ENCODE measurements around the gene METTL16. TPM values are rescaled to one million over a fixed set of nuclear protein-coding genes. Genes with fewer than 3 reads are reported as not detected.

Gene METTL16
- total RNA-seq, 6 experiments from 2014 or later: 21.7 to 25.7 (median 24.1) TPM

DNA sequence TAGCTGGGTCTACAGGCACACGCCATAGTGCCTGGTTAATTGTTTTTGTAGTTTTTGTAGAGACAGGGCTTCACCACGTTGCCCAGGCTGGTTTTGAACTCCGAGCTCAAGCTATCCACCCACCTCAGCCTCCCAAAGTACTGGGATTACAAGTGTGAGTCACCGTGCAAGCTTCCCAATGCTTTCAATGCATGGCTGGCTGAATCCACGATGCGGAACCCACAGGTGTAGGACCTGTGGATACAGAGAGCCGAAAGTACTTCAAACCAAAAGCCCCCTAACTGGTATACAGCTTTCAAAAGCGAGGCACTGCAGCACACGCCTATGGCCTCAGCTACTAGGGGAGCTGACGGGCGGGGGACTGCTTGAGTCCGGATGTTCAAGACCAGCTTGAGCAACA lies 44.8 kb downstream of the METTL16 start:
- Mint-ChIP-seq H3K36me3 (ENCODE audit: low read depth) (peaks cover 30% of the 10 kb centered on the region), H3K27me3 (ENCODE audit: insufficient read depth) (no peaks in the 10 kb centered on the region), H3K27ac (no peak overlapping the region), H3K9me3 (no peaks in the 10 kb centered on the region), H3K4me1 (ENCODE audit: low read depth) (peaks cover 7% of the 10 kb centered on the region), H3K4me3 (no peak overlapping the region)
- TF ChIP-seq, protein P1, sequence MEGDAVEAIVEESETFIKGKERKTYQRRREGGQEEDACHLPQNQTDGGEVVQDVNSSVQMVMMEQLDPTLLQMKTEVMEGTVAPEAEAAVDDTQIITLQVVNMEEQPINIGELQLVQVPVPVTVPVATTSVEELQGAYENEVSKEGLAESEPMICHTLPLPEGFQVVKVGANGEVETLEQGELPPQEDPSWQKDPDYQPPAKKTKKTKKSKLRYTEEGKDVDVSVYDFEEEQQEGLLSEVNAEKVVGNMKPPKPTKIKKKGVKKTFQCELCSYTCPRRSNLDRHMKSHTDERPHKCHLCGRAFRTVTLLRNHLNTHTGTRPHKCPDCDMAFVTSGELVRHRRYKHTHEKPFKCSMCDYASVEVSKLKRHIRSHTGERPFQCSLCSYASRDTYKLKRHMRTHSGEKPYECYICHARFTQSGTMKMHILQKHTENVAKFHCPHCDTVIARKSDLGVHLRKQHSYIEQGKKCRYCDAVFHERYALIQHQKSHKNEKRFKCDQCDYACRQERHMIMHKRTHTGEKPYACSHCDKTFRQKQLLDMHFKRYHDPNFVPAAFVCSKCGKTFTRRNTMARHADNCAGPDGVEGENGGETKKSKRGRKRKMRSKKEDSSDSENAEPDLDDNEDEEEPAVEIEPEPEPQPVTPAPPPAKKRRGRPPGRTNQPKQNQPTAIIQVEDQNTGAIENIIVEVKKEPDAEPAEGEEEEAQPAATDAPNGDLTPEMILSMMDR (IDR thresholded peaks at IDR 0.05): no peak
- no peak for DNase-seq

DNA sequence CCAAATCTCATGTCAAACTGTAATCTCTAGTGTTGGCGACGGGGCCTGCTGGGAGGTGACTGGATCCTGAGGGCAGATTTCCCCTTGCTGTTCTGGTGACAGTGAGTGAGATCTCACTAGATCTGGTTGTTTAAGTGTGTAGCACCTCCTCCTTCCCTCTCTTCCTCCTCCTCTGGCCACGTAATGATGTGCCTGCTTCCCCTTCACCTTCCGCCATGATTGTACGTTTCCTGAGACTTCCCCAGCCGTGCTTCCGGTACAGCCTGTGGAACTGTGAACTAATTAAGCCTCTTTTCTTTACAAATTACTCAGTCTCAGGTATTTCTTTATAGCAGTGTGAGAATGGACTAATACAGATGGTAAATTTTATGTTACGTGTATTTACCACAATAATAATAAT lies 49.2 kb downstream of the METTL16 start:
- Mint-ChIP-seq H3K9me3 (no peaks in the 10 kb centered on the region), H3K36me3 (ENCODE audit: low read depth) (peaks cover 18% of the 10 kb centered on the region; the same call in 1 of the 2 replicates), H3K27ac (no peak overlapping the region), H3K27me3 (ENCODE audit: insufficient read depth) (no peaks in the 10 kb centered on the region), H3K4me1 (ENCODE audit: low read depth) (peaks cover 23% of the 10 kb centered on the region), H3K4me3 (no peak overlapping the region)
- TF ChIP-seq, protein P1 (IDR thresholded peaks at IDR 0.05): no peak
- DNase-seq: no peak

DNA sequence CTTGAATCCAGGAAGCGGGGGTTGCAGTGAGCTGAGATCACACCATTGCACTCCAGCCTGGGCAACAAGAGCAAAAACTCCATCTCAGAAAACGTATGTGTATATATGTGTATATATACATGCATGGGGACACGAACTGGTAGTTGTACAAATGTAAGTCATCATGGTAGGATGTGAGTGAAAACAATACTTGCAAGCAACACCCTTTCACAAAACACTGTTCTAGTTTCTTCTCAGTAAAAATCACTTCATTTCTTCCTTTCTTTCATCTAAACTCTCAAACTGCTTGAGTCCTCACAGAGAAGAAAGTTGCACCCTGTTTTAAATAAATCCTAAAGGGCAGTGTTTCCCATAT lies 51.8 kb downstream of the METTL16 start:
- Mint-ChIP-seq H3K27ac (peak overlapping the region; percentile 86), H3K36me3 (ENCODE audit: low read depth) (peaks cover 14% of the 10 kb centered on the region; the same call in 1 of the 2 replicates), H3K27me3 (ENCODE audit: insufficient read depth) (no peaks in the 10 kb centered on the region), H3K4me3 (no peak overlapping the region; the same call in 1 of the 2 replicates), H3K4me1 (ENCODE audit: low read depth) (peaks cover 23% of the 10 kb centered on the region), H3K9me3 (no peaks in the 10 kb centered on the region)
- TF ChIP-seq, protein P1 (IDR thresholded peaks at IDR 0.05): no peak
- DNase-seq: no peak

DNA sequence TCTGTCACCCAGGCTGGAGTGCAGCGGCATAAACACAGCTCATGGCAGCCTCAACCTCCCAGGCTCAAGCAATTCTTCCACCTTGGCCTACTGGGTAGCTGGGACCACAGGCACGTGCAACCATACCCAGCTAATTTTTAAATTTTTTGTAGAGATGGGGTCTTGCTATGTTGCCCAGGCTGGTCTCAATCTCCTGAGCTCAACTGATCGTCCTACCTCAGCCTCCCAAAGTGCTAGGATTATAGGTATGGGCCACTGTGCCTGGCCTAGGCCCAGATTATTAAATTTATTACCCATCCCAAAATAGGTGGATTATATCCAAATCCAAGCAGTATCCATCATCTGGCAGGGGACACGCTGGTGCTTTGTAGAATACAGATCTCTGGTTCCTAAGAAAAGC lies 53.8 kb downstream of the METTL16 start:
- H3K36me3 Mint-ChIP-seq (ENCODE audit: low read depth): peaks cover 8% of the 10 kb centered on the region; the same call in 1 of the 2 replicates
- H3K27me3 Mint-ChIP-seq (ENCODE audit: insufficient read depth): no peaks in the 10 kb centered on the region
- H3K9me3 Mint-ChIP-seq: no peaks in the 10 kb centered on the region
- no peak overlapping the region for H3K4me3 Mint-ChIP-seq
- H3K4me1 Mint-ChIP-seq (ENCODE audit: low read depth): peaks cover 23% of the 10 kb centered on the region
- TF ChIP-seq, protein P1 (IDR thresholded peaks at IDR 0.05): no peak
- no peak overlapping the region for H3K27ac Mint-ChIP-seq
- no peak for DNase-seq

DNA sequence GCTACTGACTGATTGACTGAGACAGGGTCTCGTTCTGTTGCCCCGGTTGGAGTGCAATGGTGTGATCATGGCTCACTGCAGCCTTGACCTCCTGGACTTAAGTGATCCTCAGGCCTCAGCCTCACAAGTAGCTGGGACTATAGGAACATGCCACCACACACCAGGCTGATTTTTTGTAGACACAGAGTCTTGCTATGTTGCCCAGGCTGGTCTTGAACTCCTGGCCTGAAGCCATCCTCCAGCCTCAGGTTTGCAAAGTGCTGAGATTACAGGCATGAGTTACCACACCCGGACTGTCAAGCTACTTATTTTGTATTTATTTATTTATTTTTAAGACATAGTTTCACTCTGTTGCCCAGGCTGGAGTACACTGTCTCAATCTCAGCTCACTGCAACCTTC lies 55.2 kb downstream of the METTL16 start:
- Mint-ChIP-seq H3K36me3 (ENCODE audit: low read depth) (no peaks in the 10 kb centered on the region), H3K27ac (no peak overlapping the region), H3K4me1 (ENCODE audit: low read depth) (peaks cover 23% of the 10 kb centered on the region), H3K4me3 (no peak overlapping the region), H3K27me3 (ENCODE audit: insufficient read depth) (no peaks in the 10 kb centered on the region; the same call in 1 of the 2 replicates), H3K9me3 (no peaks in the 10 kb centered on the region)
- no peak for DNase-seq
- TF ChIP-seq, protein P1 (IDR thresholded peaks at IDR 0.05): no peak

DNA sequence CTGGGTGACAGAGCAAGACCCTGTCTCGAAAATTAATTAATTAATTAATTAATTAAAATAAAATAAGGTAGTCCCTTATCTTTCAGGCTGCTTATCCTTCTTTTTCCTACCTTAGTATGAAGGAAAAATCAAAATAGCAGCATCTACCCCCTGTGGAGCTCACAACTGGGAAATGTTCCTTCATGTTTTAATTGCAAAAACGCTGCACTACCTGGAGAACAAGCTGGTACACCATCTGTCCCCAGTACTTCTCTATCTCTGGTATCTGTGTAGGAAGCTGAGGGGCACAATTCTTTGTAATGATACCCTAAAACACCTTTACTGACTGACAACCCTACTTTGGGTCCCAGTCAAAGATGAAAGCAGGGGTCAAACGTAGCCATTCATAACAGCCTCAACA lies 55.7 kb downstream of the METTL16 start:
- H3K27me3 Mint-ChIP-seq (ENCODE audit: insufficient read depth): no peaks in the 10 kb centered on the region; the same call in 1 of the 2 replicates
- no peak overlapping the region for H3K27ac Mint-ChIP-seq
- H3K36me3 Mint-ChIP-seq (ENCODE audit: low read depth): no peaks in the 10 kb centered on the region
- TF ChIP-seq, protein P1 (IDR thresholded peaks at IDR 0.05): no peak
- H3K4me3 Mint-ChIP-seq: no peak overlapping the region
- peaks cover 23% of the 10 kb centered on the region for H3K4me1 Mint-ChIP-seq (ENCODE audit: low read depth)
- no peaks in the 10 kb centered on the region for H3K9me3 Mint-ChIP-seq
- no peak for DNase-seq

Data from HFFc6 (cell line).